Spleen (tissue), 7 donors: ENCODE data around the gene LPP.

Experiments used
- POLR2A ChIP-seq, 3 donors: fragments of 450-650 bp; IDR thresholded peaks; one replicate each; pipeline ENCODE4 v1.5.1; 2017; ENCODE audit warnings: antibody characterized with exemption in 3 of 3, mild to moderate bottlenecking in 1 of 3
- TF ChIP-seq, protein P1 (sequence below), 11 experiments: fragments of 200-600 bp in 7 of 11; fragments of 450-650 bp in 4 of 11; sonication (generic) in 4 of 11; IDR thresholded peaks in 8 of 11; conservative IDR thresholded peaks in 3 of 11; 1 replicate in 7 of 11; 2 replicates in 4 of 11; pipeline versions ENCODE4 v1.4.0 to v1.8.0; 2016 to 2021; ENCODE audit warnings: antibody characterized with exemption in 11 of 11, inconsistent platforms in 4 of 11, mild to moderate bottlenecking in 1 of 11
- donor health status: DM: no; HTN: no; CAD: no; lungs with moderate emphysema.
- donor health status: DM: no; HTN: no; CAD: no.
- donor health status: DM: no; HTN: no; CAD: no.

DNA sequence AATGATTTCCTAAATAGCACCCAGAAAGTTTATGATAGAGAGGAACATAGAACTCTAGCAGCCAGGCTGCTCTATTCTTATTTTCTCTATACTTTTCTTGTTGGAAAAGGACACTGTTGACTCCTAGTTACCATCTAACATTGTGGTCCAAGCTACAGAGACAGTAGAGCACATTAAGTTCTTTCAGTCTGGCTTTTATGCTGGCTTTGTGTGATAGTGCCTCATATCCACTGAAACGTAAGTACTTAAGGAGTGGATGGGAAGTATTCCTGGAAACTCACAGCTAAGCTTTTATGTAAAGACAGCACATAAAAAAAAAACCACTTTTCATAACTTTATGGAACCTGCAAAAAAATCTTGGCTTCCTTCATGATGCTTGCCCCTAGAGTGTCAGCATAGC is 537.7 kb downstream of the LPP start:
- TF ChIP-seq, protein P1, sequence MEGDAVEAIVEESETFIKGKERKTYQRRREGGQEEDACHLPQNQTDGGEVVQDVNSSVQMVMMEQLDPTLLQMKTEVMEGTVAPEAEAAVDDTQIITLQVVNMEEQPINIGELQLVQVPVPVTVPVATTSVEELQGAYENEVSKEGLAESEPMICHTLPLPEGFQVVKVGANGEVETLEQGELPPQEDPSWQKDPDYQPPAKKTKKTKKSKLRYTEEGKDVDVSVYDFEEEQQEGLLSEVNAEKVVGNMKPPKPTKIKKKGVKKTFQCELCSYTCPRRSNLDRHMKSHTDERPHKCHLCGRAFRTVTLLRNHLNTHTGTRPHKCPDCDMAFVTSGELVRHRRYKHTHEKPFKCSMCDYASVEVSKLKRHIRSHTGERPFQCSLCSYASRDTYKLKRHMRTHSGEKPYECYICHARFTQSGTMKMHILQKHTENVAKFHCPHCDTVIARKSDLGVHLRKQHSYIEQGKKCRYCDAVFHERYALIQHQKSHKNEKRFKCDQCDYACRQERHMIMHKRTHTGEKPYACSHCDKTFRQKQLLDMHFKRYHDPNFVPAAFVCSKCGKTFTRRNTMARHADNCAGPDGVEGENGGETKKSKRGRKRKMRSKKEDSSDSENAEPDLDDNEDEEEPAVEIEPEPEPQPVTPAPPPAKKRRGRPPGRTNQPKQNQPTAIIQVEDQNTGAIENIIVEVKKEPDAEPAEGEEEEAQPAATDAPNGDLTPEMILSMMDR (IDR thresholded peaks at IDR 0.05 in 8 of 11, conservative IDR thresholded peaks at IDR 0.05 in 3 of 11): no peak
- TF ChIP-seq POLR2A (IDR thresholded peaks at IDR 0.05): no peak
